Stimulated activated CD4-positive, alpha-beta T cell treated with anti-CD3 and anti-CD28 coated beads, Interleukin-15, amount 100 ng/mL, for 24 hours (primary cell): ENCODE results near the gene PEAK1.

Source experiments
- DNase-seq: peaks from one replicate; pipeline ENCODE4 v3.0.0-alpha.2; 2020

The PEAK1 gene

GRCh38 chr15:77358545-77359240 is 61.2 kb downstream of the PEAK1 start:
- no peak for DNase-seq

DNA sequence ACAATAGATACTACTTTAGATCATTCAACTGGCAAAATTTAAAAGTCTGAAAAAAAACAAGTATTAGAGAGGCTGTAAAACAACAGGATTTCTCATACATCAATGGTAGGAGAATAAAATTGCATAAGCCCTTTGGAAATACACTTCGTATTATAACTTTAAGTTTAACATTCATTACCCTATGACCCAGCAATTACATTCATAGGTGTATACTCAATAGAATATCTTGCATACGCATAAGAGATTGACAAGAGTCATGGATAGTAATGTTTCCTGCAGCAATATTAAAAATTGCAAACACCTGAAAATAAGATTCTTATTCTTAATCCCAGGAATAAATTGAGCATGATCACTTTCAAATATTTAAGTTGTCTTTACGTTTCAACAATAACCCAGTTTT is 63.6 kb downstream of the PEAK1 start:
- DNase-seq, result no peak

- no peak for DNase-seq
Observed at GRCh38 chr15:77355321-77355720, 64.6 kb downstream of the PEAK1 start.

- no peak for DNase-seq
Observed at GRCh38 chr15:77354063-77354462, 65.8 kb downstream of the PEAK1 start.

GRCh38 chr15:77352887-77353286 is 67.0 kb downstream of the PEAK1 start:
- DNase-seq, result no peak

DNA sequence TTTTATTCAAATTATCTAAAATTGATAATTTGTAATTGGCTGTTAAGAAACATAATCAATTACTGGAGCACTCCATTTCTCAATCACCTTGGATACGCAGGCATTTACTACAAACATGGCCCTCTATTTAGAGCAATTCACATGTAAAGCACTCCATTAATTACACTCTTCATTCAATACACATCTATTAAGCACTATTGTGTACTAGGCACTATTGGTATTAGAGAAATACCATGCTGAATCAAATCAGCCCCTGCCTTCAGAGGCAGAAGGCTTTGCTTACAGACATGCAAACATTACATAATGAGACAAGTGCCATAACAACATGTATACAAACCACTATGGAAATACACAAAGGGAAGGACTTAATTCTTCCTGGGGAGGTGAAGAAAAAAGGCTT is 69.1 kb downstream of the PEAK1 start:
- DNase-seq, result no peak

DNA sequence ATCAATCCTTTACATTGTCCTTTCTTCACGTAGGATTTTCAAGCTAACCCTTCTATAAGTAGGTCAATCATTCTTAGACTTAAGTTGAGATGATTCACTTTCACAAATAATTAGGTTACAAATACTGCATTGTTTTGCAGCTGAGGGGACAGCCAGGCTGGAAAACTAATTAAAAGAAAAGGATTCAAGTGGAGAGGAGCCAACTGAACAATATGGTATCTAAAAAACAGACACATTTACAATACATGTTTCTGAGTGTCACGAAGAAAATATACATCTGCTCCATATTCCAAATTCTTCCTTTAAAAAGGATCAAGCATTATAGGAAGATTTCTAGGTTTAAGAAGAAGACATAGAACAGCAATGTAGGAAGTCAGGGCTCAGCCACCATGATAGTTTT is 70.2 kb downstream of the PEAK1 start:
- no peak for DNase-seq

- no peak for DNase-seq
Observed at GRCh38 chr15:77348511-77348910, 71.4 kb downstream of the PEAK1 start.

- DNase-seq, result no peak
Observed at GRCh38 chr15:77347197-77347596, 72.7 kb downstream of the PEAK1 start.

- no peak for DNase-seq
Observed at GRCh38 chr15:77346245-77347036, 73.5 kb downstream of the PEAK1 start.

DNA sequence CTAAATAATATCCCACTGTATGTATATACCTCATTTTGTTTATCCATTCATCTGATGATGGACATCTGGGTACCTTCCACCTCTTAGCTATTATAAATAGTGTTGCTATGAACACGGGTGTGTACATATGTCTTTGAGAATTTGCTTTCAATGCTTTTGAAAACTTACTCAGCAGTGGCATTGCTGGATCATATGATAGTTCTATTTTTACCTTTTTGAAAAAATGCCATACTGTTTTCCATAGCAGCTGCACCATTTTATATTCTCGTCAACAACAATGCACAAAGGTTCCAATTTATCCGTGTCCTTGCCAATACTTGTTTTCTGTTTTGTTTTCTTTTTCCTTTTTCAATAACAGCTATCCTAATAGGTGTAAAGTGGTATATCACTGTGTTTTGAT is 77.1 kb downstream of the PEAK1 start:
- no peak for DNase-seq

GRCh38 chr15:77340245-77340644 is 79.7 kb downstream of the PEAK1 start:
- DNase-seq, result no peak

GRCh38 chr15:77336006-77336405 is 83.9 kb downstream of the PEAK1 start:
- DNase-seq, result no peak

- DNase-seq, result no peak
Observed at GRCh38 chr15:77335298-77335697, 84.6 kb downstream of the PEAK1 start.

DNA sequence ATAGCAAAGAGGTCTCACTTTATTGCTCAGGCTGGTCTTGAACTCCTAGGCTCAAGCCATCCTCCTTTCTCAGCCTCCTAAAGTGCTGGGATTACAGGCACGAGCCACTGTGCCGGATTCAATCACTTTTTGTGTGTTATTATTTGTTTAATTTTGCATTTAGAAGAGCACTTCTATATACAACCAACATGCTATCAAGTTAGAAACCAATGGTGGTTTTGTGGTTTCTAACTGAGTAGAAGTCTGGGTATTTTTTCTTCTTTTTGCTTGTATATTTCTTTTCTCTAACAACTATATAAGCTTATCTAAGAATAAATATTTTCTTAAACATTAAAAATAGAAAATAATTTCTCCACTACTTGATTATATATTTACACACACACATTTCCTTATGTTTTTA is 86.7 kb downstream of the PEAK1 start:
- no peak for DNase-seq

DNA sequence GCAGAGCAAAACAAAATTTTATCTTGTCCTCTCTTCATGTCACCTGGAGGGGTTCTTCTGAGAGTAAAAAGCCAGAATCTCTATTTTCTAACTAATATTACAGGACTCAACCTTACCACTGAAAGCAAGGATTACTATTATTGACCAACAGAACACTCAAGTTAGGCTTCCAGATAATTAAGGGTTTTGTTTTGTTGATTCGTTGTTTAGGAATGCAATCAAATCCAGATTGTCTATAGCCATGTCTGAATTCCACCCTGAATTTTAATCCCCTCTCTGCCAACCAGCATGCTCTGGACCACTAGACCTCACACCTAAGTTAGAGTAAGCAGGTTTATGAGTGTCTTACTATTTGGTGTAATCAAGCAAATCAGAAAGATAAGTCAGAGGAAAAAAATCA is 90.7 kb downstream of the PEAK1 start:
- DNase-seq, result no peak

GRCh38 chr15:77327844-77328529 is 91.9 kb downstream of the PEAK1 start:
- DNase-seq, result no peak

- DNase-seq, result no peak
Observed at GRCh38 chr15:77327168-77327567, 92.7 kb downstream of the PEAK1 start.

GRCh38 chr15:77326366-77326765 is 93.5 kb downstream of the PEAK1 start:
- no peak for DNase-seq

DNA sequence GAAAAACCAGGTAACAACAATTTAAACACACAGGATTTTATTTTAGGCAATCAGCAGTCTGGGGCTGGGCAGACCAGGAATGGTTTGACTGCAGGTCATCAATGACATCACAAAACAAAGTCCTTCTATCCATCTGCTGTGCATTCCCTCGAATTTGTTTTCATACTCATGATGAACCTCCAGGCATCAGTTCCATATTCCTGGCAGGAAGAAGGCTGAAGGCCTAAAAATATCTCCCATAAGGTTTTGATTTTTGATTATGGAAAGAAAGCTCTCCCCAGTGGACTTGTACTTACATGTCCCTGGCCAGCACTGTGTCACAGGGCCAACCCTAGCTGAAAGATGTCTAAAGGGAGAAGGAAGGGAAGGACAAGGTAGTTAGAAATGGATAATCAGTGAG is 107.4 kb downstream of the PEAK1 start:
- no peak for DNase-seq

GRCh38 chr15:77311618-77312398 is 108.1 kb downstream of the PEAK1 start:
- DNase-seq, result no peak

DNA sequence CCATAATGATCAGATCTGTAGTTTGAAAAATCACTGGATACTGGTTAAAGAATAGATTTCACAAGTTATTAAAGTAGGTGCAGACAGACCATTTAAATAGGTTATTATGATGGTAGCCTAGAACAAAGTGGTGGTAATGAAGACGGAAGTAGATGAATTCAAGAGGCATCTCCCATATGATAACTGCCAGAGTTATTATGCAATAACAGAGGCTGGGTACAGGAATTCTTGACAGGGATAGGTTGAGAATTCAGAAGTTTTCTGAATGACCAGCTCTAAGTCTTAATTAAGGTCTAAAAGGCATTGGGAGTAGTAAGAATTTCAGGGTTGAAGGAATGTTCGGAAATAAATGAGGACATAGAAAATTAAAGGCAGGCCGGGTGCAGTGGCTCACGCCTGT is 108.9 kb downstream of the PEAK1 start:
- DNase-seq, result no peak

GRCh38 chr15:77309392-77309791 is 110.5 kb downstream of the PEAK1 start:
- no peak for DNase-seq
